T-helper 2 cell treated with Interferon-gamma antibody and Interleukin-4, amounts not matched to agents 5 μg/mL and 100 μg/mL, for 36 hours (primary cell): ENCODE measurements around the gene COX19.
"Not testable (repeated sequence)": the region's sequence is repeated elsewhere in the genome, so short reads cannot be mapped to it uniquely, and the experiment has no call there.

Experiments
- DNase-seq: peaks from one replicate; pipeline ENCODE4 v3.0.0; 2021; ENCODE audit warnings: low spot score
- H3K27ac Mint-ChIP-seq: one replicate; pipeline ENCODE4 v1.8.0; 2021; ENCODE audit warnings: mild to moderate bottlenecking, mixed read lengths
- H3K27me3 Mint-ChIP-seq: one replicate; pipeline ENCODE4 v1.8.0; 2021; ENCODE audit warnings: low read depth, mixed read lengths
- H3K36me3 Mint-ChIP-seq: one replicate; pipeline ENCODE4 v1.8.0; 2021; ENCODE audit warnings: low read depth, mixed read lengths
- H3K4me1 Mint-ChIP-seq: one replicate; pipeline ENCODE4 v1.8.0; 2021; ENCODE audit warnings: low read depth, mixed read lengths
- H3K4me3 Mint-ChIP-seq: one replicate; pipeline ENCODE4 v1.8.0; 2022; ENCODE audit warnings: mild to moderate bottlenecking, moderate library complexity, mixed read lengths
- H3K9me3 Mint-ChIP-seq: one replicate; pipeline ENCODE4 v1.8.0; 2021; ENCODE audit warnings: mixed read lengths

The COX19 gene

DNA sequence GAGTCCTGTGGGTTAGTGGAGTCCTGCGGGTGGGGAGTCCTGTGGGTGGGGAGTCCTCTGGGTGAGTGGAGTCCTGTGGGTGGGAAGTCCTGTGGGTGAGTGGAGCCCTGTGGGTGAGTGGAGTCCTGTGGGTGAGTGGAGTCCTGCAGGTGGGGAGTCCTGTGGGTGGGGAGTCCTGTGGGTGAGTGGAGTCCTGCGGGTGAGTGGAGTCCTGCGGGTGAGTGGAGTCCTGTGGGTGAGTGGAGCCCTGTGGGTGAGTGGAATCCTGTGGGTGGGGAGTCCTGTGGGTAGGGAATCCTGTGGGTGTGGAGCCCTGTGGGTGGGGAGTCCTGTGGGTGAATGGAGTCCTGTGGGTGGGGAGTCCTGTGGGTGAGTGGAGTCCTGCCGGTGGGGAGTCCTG lies 26.7 kb upstream of the COX19 start:
- DNase-seq, H3K36me3 Mint-ChIP-seq, H3K27ac Mint-ChIP-seq, H3K4me3 Mint-ChIP-seq, H3K4me1 Mint-ChIP-seq, H3K9me3 Mint-ChIP-seq, H3K27me3 Mint-ChIP-seq: not testable (repeated sequence)

- not testable (repeated sequence) for H3K4me1 Mint-ChIP-seq, H3K9me3 Mint-ChIP-seq, H3K36me3 Mint-ChIP-seq, H3K27me3 Mint-ChIP-seq, DNase-seq, H3K4me3 Mint-ChIP-seq
- peak overlapping the region; percentile 41 for H3K27ac Mint-ChIP-seq
Measured at GRCh38 chr7:1001069-1001770, 25.9 kb upstream of the COX19 start.

GRCh38 chr7:999941-1000935 lies 24.9 kb upstream of the COX19 start:
- Mint-ChIP-seq H3K4me3 (no peak overlapping the region), H3K9me3 (no peaks in the 10 kb centered on the region), H3K27me3 (no peaks in the 10 kb centered on the region), H3K27ac (no peak overlapping the region), H3K36me3 (no peaks in the 10 kb centered on the region), H3K4me1 (no peaks in the 10 kb centered on the region)
- DNase-seq: no peak

GRCh38 chr7:999149-999879 lies 24.0 kb upstream of the COX19 start:
- no peak for DNase-seq
- Mint-ChIP-seq H3K4me3 (no peak overlapping the region), H3K27ac (no peak overlapping the region), H3K4me1 (no peaks in the 10 kb centered on the region), H3K36me3 (no peaks in the 10 kb centered on the region), H3K9me3 (no peaks in the 10 kb centered on the region), H3K27me3 (no peaks in the 10 kb centered on the region)

- Mint-ChIP-seq H3K9me3 (no peaks in the 10 kb centered on the region), H3K27me3 (no peaks in the 10 kb centered on the region), H3K4me1 (no peaks in the 10 kb centered on the region), H3K4me3 (no peak overlapping the region), H3K36me3 (no peaks in the 10 kb centered on the region), H3K27ac (no peak overlapping the region)
- no peak for DNase-seq
Measured at GRCh38 chr7:997404-998395, 22.4 kb upstream of the COX19 start.

GRCh38 chr7:996079-996872 lies 20.9 kb upstream of the COX19 start:
- Mint-ChIP-seq H3K9me3 (no peaks in the 10 kb centered on the region), H3K27ac (no peak overlapping the region), H3K27me3 (no peaks in the 10 kb centered on the region), H3K4me1 (no peaks in the 10 kb centered on the region), H3K36me3 (no peaks in the 10 kb centered on the region), H3K4me3 (no peak overlapping the region)
- no peak for DNase-seq

GRCh38 chr7:995571-995970 lies 20.2 kb upstream of the COX19 start:
- no peak overlapping the region for H3K27ac Mint-ChIP-seq
- no peaks in the 10 kb centered on the region for H3K36me3 Mint-ChIP-seq
- DNase-seq: no peak
- no peaks in the 10 kb centered on the region for H3K9me3 Mint-ChIP-seq
- H3K4me1 Mint-ChIP-seq: no peaks in the 10 kb centered on the region
- H3K4me3 Mint-ChIP-seq: no peak overlapping the region
- H3K27me3 Mint-ChIP-seq: no peaks in the 10 kb centered on the region

GRCh38 chr7:994592-995308 lies 19.4 kb upstream of the COX19 start:
- H3K27me3 Mint-ChIP-seq: no peaks in the 10 kb centered on the region
- H3K36me3 Mint-ChIP-seq: no peaks in the 10 kb centered on the region
- H3K4me3 Mint-ChIP-seq: no peak overlapping the region
- no peak overlapping the region for H3K27ac Mint-ChIP-seq
- DNase-seq: no peak
- no peaks in the 10 kb centered on the region for H3K9me3 Mint-ChIP-seq
- no peaks in the 10 kb centered on the region for H3K4me1 Mint-ChIP-seq

GRCh38 chr7:992709-993607 lies 17.6 kb upstream of the COX19 start:
- Mint-ChIP-seq H3K4me3 (no peak overlapping the region), H3K27me3 (no peaks in the 10 kb centered on the region), H3K9me3 (no peaks in the 10 kb centered on the region), H3K4me1 (no peaks in the 10 kb centered on the region), H3K36me3 (no peaks in the 10 kb centered on the region), H3K27ac (no peak overlapping the region)
- DNase-seq: peak; percentile 87

GRCh38 chr7:991729-992656 lies 16.6 kb upstream of the COX19 start:
- no peak for DNase-seq
- H3K27ac Mint-ChIP-seq: no peak overlapping the region
- no peaks in the 10 kb centered on the region for H3K36me3 Mint-ChIP-seq
- H3K4me3 Mint-ChIP-seq: no peak overlapping the region
- no peaks in the 10 kb centered on the region for H3K27me3 Mint-ChIP-seq
- no peaks in the 10 kb centered on the region for H3K4me1 Mint-ChIP-seq
- no peaks in the 10 kb centered on the region for H3K9me3 Mint-ChIP-seq
